ENCODE measurements around the gene SIRPG. TPM values are rescaled to one million over a fixed set of nuclear protein-coding genes. Genes with fewer than 3 reads are reported as not detected.
A peak's percentile ranks its signal among the peaks of the same experiment; 100 is the strongest.

Gene SIRPG
- total and polyA plus RNA-seq, 12 donors, result 0.25 to 2.0 (median 0.55) TPM; not detected in 3

DNA sequence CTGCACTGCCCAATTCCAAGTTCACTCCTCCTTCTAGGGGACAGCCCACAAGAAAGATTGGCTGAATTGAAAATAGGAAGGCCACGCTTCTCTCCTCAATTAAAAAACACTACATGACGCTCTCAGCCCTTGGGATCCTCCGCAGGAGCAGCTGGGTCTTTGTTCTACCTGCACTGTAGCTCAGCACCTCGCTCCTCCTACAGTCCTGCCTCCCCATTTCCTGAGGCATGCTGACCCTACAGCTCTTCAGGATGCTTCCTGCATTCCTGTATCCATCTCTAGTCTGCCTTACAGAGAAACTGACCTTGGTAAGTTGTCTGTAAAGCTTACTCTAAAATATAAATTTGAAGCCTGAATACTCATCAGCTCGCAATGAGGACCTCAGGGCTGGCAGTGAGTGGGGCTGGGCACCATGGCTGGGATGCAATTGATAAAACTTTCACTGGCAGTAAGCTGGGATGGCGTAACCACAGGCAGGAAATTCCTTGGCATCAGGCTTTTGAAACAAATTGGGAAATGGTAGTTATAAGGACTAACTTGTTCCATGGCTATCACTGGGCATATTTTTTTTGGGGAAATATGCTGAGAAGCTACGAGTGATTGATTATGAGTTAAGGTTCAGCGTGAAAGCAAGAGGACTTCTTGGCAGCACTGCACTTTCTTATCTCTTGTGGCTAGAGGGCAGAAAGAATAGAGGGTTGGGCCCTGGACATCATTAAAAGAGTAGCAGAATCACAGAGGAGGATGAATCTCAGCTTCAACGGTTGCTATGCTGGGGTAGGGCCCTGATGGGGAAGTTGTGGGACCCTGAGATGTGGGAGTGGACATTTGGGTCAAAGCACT lies 26.0 kb downstream of the SIRPG start:
- Histone ChIP-seq H3K4me3 (no peak overlapping the region), H3K9me3 (replicated peaks in 1 of 3) (no peaks in the 10 kb centered on the region), H3K27me3 (no peaks in the 10 kb centered on the region), H3K27ac (no peak overlapping the region), H3K4me1 (replicated peaks in 1 of 2) (no peaks in the 10 kb centered on the region), H3K36me3 (replicated peaks in 1 of 2) (no peaks in the 10 kb centered on the region)
- peak in 1 of 7 donors; percentile 5 for DNase-seq
- TF ChIP-seq, protein P1, sequence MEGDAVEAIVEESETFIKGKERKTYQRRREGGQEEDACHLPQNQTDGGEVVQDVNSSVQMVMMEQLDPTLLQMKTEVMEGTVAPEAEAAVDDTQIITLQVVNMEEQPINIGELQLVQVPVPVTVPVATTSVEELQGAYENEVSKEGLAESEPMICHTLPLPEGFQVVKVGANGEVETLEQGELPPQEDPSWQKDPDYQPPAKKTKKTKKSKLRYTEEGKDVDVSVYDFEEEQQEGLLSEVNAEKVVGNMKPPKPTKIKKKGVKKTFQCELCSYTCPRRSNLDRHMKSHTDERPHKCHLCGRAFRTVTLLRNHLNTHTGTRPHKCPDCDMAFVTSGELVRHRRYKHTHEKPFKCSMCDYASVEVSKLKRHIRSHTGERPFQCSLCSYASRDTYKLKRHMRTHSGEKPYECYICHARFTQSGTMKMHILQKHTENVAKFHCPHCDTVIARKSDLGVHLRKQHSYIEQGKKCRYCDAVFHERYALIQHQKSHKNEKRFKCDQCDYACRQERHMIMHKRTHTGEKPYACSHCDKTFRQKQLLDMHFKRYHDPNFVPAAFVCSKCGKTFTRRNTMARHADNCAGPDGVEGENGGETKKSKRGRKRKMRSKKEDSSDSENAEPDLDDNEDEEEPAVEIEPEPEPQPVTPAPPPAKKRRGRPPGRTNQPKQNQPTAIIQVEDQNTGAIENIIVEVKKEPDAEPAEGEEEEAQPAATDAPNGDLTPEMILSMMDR (IDR thresholded peaks at IDR 0.05), result no peak
- intact Hi-C loops (cut with DNase I), result no loop called here
- 57 to 67% (median 63%) methylated on average over 9 of the region's 9 CpGs for WGBS, 4 donors

DNA sequence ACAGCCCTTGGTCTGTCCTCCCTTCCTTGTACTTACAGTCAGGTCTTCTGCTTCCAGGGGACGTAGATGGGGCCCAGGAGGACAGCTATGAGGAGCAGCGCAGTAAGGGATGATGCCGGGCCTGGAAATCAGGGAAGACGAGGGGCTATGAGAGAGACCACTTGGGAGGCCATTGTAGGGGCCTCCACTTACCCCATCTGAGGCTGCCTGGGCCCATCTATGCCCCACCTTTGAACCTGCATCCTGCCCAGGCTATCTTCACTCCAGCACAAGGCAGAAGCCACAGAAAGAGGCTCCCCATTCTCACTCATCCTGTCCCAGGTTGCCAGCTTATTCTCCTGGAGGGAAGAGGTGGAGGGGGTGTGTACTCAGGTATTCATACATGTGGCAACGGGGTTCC lies 27.4 kb downstream of the SIRPG start:
- intact Hi-C loops (cut with DNase I), result no loop called here
- WGBS, 4 donors, result 72 to 86% (median 76%) methylated on average over 4 to 5 of the region's 5 CpGs
- Histone ChIP-seq H3K4me3 (no peak overlapping the region), H3K36me3 (replicated peaks in 1 of 2) (no peaks in the 10 kb centered on the region), H3K27ac (no peak overlapping the region), H3K27me3 (no peaks in the 10 kb centered on the region), H3K4me1 (replicated peaks in 1 of 2) (no peaks in the 10 kb centered on the region), H3K9me3 (replicated peaks in 1 of 3) (no peaks in the 10 kb centered on the region)
- DNase-seq, result no peak
- TF ChIP-seq POLR2A (IDR thresholded peaks at IDR 0.05), result no peak
- TF ChIP-seq, protein P1 (IDR thresholded peaks at IDR 0.05), result no peak

DNA sequence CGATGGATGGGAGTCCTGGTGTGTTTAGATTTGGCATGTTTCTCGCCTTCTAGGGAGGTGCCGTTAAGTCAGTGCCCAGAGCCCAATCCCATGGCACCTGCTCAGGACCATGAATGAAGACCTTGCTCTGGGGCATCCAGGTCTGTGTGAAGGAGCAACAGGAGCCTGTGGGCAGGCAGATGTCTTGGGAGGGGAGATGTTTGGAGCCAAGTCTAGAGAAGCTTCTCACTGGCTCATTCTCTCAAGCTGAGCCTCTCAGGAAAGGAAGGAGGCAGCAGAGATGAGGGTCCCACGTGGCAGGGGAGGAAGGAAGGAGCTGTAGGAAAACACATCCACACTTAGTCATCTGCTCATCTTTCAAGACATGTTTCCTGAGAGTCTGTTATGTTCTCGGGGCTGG lies 28.3 kb downstream of the SIRPG start:
- no peaks in the 10 kb centered on the region for H3K4me1 ChIP-seq (replicated peaks in 1 of 2)
- no peaks in the 10 kb centered on the region for H3K9me3 ChIP-seq (replicated peaks in 1 of 3)
- intact Hi-C loops (cut with DNase I), result no loop called here
- DNase-seq, result no peak
- no peaks in the 10 kb centered on the region for H3K27me3 ChIP-seq
- WGBS, 4 donors, result 64 to 76% (median 73%) methylated on average over 5 of the region's 5 CpGs
- H3K27ac ChIP-seq, result no peak overlapping the region
- H3K36me3 ChIP-seq (replicated peaks in 1 of 2), result no peaks in the 10 kb centered on the region
- H3K4me3 ChIP-seq, result no peak overlapping the region
- no peak for TF ChIP-seq POLR2A (IDR thresholded peaks at IDR 0.05)
- TF ChIP-seq, protein P1 (IDR thresholded peaks at IDR 0.05), result no peak

DNA sequence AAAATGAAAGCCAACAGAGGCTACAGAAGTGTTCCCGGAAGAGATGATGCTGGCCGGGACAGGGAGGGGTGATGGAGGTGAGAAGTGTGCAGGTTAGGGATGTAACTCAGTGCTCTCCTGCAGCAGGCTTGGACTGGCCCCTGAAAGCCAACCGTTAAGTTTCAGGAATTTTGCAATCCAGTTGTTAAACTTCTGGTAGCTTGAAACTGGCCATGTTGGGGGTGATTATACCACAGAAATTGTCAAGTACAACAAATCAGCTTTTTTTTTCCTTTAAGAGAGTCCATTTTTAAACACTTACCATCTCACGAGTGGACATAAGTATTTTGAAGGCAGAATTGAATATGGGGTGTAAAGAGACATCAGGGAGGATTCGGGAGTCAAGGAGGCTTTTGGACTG lies 29.0 kb downstream of the SIRPG start:
- TF ChIP-seq, protein P1 (IDR thresholded peaks at IDR 0.05), result no peak
- no peak for TF ChIP-seq POLR2A (IDR thresholded peaks at IDR 0.05)
- no peak overlapping the region for H3K4me3 ChIP-seq
- H3K27me3 ChIP-seq, result no peaks in the 10 kb centered on the region
- H3K4me1 ChIP-seq (replicated peaks in 1 of 2), result no peaks in the 10 kb centered on the region
- intact Hi-C loops (cut with DNase I), result no loop called here
- no peaks in the 10 kb centered on the region for H3K9me3 ChIP-seq (replicated peaks in 1 of 3)
- H3K36me3 ChIP-seq (replicated peaks in 1 of 2), result no peaks in the 10 kb centered on the region
- H3K27ac ChIP-seq, result no peak overlapping the region
- 66 to 76% (median 72%) methylated on average over 5 of the region's 5 CpGs for WGBS, 4 donors
- no peak for DNase-seq

Measured in adrenal gland (tissue), 12 donors.